Neural cell (in vitro differentiated cells): ENCODE measurements around the gene PCNX2. TPM values are rescaled to one million over a fixed set of nuclear protein-coding genes. Genes with fewer than 3 reads are reported as not detected.

Experiments used
- H2AFZ ChIP-seq: fragments of 200-600, 300-800 bp; sonication (generic), shearing (Covaris generic); 2 replicates; pipeline ENCODE4 v1.6.0; 2014; ENCODE audit warnings: low read depth, mild to moderate bottlenecking, antibody characterized with exemption, low read length, moderate library complexity
- H3F3A ChIP-seq: fragments of 200-600 bp; shearing (Covaris generic); 2 replicates; pipeline ENCODE4 v1.6.1; 2016; ENCODE audit warnings: mild to moderate bottlenecking, moderate library complexity, mixed read lengths, antibody characterized with exemption, low read length; ENCODE audit not compliant: insufficient read depth, poor library complexity, severe bottlenecking
- H3K27ac ChIP-seq: fragments of 200-600, 300-800 bp; sonication (generic), shearing (Covaris generic); 2 replicates; pipeline ENCODE4 v1.5.1; 2014; ENCODE audit warnings: mild to moderate bottlenecking, low read length, moderate library complexity
- H3K27me3 ChIP-seq: fragments of 300-800, 200-600 bp; sonication (generic), shearing (Covaris generic); 2 replicates; pipeline ENCODE4 v1.6.0; 2014; ENCODE audit warnings: mild to moderate bottlenecking, low read depth, low read length, moderate library complexity; ENCODE audit not compliant: insufficient read depth
- H3K36me3 ChIP-seq: fragments of 300-800, 200-600 bp; sonication (generic), shearing (Covaris generic); 2 replicates; pipeline ENCODE4 v1.5.1; 2014; ENCODE audit warnings: mild to moderate bottlenecking, antibody characterized with exemption, low read length, moderate library complexity; ENCODE audit not compliant: insufficient read depth
- H3K4me2 ChIP-seq: fragments of 300-800, 200-600 bp; sonication (generic), shearing (Covaris generic); 2 replicates; pipeline ENCODE4 v1.6.0; 2014; ENCODE audit warnings: mild to moderate bottlenecking, low read length
- H3K4me3 ChIP-seq: fragments of 300-800, 200-600 bp; sonication (generic), shearing (Covaris generic); 2 replicates; pipeline ENCODE4 v1.5.1; 2014; ENCODE audit warnings: mild to moderate bottlenecking, low read length, moderate library complexity
- H3K79me2 ChIP-seq: fragments of 200-600 bp; shearing (Covaris generic); replicated peaks from 2 replicates; pipeline ENCODE4 v1.6.0; 2014; ENCODE audit warnings: mild to moderate bottlenecking, low read length, moderate library complexity; ENCODE audit not compliant: insufficient read depth
- H3K9ac ChIP-seq: fragments of 300-800, 200-600 bp; sonication (generic), shearing (Covaris generic); 2 replicates; pipeline ENCODE4 v1.6.1; 2016; ENCODE audit warnings: mild to moderate bottlenecking, low read length, mixed read lengths
- H3K9me2 ChIP-seq: fragments of 200-600 bp; shearing (Covaris generic); 2 replicates; pipeline ENCODE4 v1.6.1; 2016; ENCODE audit warnings: mild to moderate bottlenecking, low read length, mixed read lengths; ENCODE audit not compliant: insufficient read depth
- H3K9me3 ChIP-seq: fragments of 200-600, 300-800 bp; sonication (generic), shearing (Covaris generic); 2 replicates; pipeline ENCODE4 v1.6.1; 2016; ENCODE audit warnings: mild to moderate bottlenecking, mixed run types, low read length, moderate library complexity, mixed read lengths
- H4K20me1 ChIP-seq: fragments of 200-600 bp; shearing (Covaris generic); 2 replicates; pipeline ENCODE4 v1.6.1; 2016; ENCODE audit warnings: mild to moderate bottlenecking, mixed run types; ENCODE audit not compliant: insufficient read depth
- EP300 ChIP-seq: fragments of 450-650 bp; conservative IDR thresholded peaks from 2 replicates; pipeline ENCODE4 v1.6.1; 2014; ENCODE audit warnings: antibody characterized with exemption, mild to moderate bottlenecking, moderate library complexity; ENCODE audit not compliant: poor library complexity, severe bottlenecking
- EZH2 ChIP-seq: fragments of 200-600, 300-800 bp; shearing (Covaris generic), sonication (generic); IDR thresholded peaks from 2 replicates; pipeline ENCODE4 v1.6.1; 2014; ENCODE audit warnings: antibody characterized with exemption, low read length, borderline replicate concordance, mild to moderate bottlenecking; ENCODE audit not compliant: insufficient read depth, poor library complexity, severe bottlenecking
- MXI1 ChIP-seq: fragments of 450-650 bp; conservative IDR thresholded peaks from 2 replicates; pipeline ENCODE4 v1.6.1; 2014; ENCODE audit warnings: antibody characterized with exemption, mild to moderate bottlenecking; ENCODE audit not compliant: poor library complexity, severe bottlenecking
- POLR2AphosphoS5 ChIP-seq: IDR thresholded peaks from 2 replicates; pipeline ENCODE4 v1.6.1; 2012
- RAD21 ChIP-seq: fragments of 450-650 bp; conservative IDR thresholded peaks from 2 replicates; pipeline ENCODE4 v1.6.1; 2014; ENCODE audit warnings: antibody characterized with exemption, mild to moderate bottlenecking, moderate library complexity
- SMC3 ChIP-seq: fragments of 450-650 bp; conservative IDR thresholded peaks from 2 replicates; pipeline ENCODE4 v1.6.1; 2014; ENCODE audit warnings: antibody characterized with exemption, mild to moderate bottlenecking, moderate library complexity; ENCODE audit not compliant: poor library complexity
- TAF1 ChIP-seq: IDR thresholded peaks from 2 replicates; pipeline ENCODE4 v1.6.1; 2012; ENCODE audit warnings: low read depth
- polyA plus RNA-seq: library from polyadenylated mRNA; depleted of rRNA; stranded (reverse); fragments of >200 nt; gene quantifications from 2 replicates; pipeline ENCODE4 v1.2.3, GENCODE V29; 2014
- TF ChIP-seq, protein P1 (sequence below): fragments of 450-650 bp; IDR thresholded peaks from 2 replicates; pipeline ENCODE4 v1.5.1; 2014; ENCODE audit warnings: antibody characterized with exemption, mild to moderate bottlenecking, moderate library complexity; ENCODE audit not compliant: poor library complexity, severe bottlenecking
- TF ChIP-seq, protein P2 (sequence below): IDR thresholded peaks from 2 replicates; pipeline ENCODE4 v1.6.1; 2012; ENCODE audit warnings: borderline replicate concordance

The PCNX2 gene
- polyA plus RNA-seq, 1 donor from 2014 or later, result 17.2 TPM

GRCh38 chr1:232940262-232940661 is 355.3 kb downstream of the PCNX2 start:
- Histone ChIP-seq H3F3A (no peaks in the 10 kb centered on the region), H3K9me2 (no peaks in the 10 kb centered on the region), H4K20me1 (no peaks in the 10 kb centered on the region), H3K27ac (no peak overlapping the region), H3K27me3 (no peaks in the 10 kb centered on the region), H3K79me2 (no peaks in the 10 kb centered on the region), H2AFZ (no peak overlapping the region), H3K4me2 (no peak overlapping the region), H3K9me3 (no peaks in the 10 kb centered on the region), H3K9ac (no peak overlapping the region), H3K4me3 (no peak overlapping the region), H3K36me3 (no peaks in the 10 kb centered on the region)
- TF ChIP-seq EP300 (no peak), EZH2 (no peak), SMC3 (no peak), MXI1 (no peak), POLR2AphosphoS5 (no peak), TAF1 (no peak), RAD21 (no peak)
- TF ChIP-seq, protein P1, sequence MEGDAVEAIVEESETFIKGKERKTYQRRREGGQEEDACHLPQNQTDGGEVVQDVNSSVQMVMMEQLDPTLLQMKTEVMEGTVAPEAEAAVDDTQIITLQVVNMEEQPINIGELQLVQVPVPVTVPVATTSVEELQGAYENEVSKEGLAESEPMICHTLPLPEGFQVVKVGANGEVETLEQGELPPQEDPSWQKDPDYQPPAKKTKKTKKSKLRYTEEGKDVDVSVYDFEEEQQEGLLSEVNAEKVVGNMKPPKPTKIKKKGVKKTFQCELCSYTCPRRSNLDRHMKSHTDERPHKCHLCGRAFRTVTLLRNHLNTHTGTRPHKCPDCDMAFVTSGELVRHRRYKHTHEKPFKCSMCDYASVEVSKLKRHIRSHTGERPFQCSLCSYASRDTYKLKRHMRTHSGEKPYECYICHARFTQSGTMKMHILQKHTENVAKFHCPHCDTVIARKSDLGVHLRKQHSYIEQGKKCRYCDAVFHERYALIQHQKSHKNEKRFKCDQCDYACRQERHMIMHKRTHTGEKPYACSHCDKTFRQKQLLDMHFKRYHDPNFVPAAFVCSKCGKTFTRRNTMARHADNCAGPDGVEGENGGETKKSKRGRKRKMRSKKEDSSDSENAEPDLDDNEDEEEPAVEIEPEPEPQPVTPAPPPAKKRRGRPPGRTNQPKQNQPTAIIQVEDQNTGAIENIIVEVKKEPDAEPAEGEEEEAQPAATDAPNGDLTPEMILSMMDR, result no peak
- TF ChIP-seq, protein P2, sequence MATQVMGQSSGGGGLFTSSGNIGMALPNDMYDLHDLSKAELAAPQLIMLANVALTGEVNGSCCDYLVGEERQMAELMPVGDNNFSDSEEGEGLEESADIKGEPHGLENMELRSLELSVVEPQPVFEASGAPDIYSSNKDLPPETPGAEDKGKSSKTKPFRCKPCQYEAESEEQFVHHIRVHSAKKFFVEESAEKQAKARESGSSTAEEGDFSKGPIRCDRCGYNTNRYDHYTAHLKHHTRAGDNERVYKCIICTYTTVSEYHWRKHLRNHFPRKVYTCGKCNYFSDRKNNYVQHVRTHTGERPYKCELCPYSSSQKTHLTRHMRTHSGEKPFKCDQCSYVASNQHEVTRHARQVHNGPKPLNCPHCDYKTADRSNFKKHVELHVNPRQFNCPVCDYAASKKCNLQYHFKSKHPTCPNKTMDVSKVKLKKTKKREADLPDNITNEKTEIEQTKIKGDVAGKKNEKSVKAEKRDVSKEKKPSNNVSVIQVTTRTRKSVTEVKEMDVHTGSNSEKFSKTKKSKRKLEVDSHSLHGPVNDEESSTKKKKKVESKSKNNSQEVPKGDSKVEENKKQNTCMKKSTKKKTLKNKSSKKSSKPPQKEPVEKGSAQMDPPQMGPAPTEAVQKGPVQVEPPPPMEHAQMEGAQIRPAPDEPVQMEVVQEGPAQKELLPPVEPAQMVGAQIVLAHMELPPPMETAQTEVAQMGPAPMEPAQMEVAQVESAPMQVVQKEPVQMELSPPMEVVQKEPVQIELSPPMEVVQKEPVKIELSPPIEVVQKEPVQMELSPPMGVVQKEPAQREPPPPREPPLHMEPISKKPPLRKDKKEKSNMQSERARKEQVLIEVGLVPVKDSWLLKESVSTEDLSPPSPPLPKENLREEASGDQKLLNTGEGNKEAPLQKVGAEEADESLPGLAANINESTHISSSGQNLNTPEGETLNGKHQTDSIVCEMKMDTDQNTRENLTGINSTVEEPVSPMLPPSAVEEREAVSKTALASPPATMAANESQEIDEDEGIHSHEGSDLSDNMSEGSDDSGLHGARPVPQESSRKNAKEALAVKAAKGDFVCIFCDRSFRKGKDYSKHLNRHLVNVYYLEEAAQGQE, result no peak

DNA sequence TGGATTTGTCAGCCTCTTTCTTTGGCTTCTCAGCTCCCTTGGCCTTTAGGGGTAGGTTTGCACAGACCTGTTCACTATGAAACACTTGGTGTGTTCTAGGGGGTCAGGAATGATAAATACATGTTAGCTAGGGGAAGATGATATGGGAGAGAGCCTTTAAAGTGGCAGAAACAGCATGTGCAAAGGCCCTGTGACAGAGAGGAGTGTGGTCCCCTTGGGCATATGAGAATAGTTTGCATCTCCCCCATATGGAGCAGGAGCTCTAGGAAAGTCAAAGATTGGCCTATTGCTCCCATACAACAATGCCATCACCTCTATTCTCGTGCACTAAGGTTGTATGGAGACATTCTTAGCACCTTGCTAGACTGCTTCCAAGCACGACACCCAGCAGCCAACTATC is 355.8 kb downstream of the PCNX2 start:
- TF ChIP-seq RAD21, result no peak
- TF ChIP-seq, protein P1, result no peak
- no peak for TF ChIP-seq EZH2
- no peak for TF ChIP-seq POLR2AphosphoS5
- TF ChIP-seq, protein P2, result no peak
- TF ChIP-seq TAF1, result no peak
- no peak for TF ChIP-seq MXI1
- no peak for TF ChIP-seq EP300
- no peak for TF ChIP-seq SMC3
- no peak overlapping the region for H3K27ac ChIP-seq
- H3K27me3 ChIP-seq, result no peaks in the 10 kb centered on the region
- no peaks in the 10 kb centered on the region for H3K79me2 ChIP-seq
- no peaks in the 10 kb centered on the region for H3K36me3 ChIP-seq
- no peak overlapping the region for H3K4me2 ChIP-seq
- H3K9me2 ChIP-seq, result no peaks in the 10 kb centered on the region
- H2AFZ ChIP-seq, result no peak overlapping the region
- H3K9me3 ChIP-seq, result no peaks in the 10 kb centered on the region
- H3K9ac ChIP-seq, result no peak overlapping the region
- H3K4me3 ChIP-seq, result no peak overlapping the region
- no peaks in the 10 kb centered on the region for H4K20me1 ChIP-seq
- H3F3A ChIP-seq, result no peaks in the 10 kb centered on the region
